GM19023 (cell line): ENCODE results near the gene ZC3H7B.

Experiments used
- ATAC-seq: cut with Tn5 transposase; IDR thresholded peaks from one replicate; pipeline ENCODE4 v1.9.1; 2021; ENCODE audit warnings: mild to moderate bottlenecking, moderate library complexity; ENCODE audit not compliant: unreplicated experiment

ZC3H7B gene

DNA sequence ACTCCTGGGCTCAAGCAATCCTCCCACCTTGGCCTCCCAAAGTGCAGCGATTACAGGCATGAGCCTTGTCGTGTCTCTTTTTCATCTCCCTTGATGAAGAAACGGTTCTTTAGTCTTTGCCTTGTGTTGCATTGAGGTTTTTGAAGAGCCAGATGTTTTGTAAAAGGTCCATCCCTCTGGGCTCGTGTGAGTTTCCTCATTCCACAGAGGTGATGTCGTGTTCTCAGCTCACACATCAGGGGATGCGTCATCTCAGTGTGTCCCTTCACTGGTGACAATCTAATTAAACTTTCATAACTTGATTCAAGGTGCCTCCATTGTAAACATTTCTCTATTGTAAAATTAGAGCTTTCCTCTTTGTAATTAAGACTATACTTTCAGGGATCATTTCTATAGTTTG is 50.7 kb downstream of the ZC3H7B start:
- ATAC-seq, result no peak

DNA sequence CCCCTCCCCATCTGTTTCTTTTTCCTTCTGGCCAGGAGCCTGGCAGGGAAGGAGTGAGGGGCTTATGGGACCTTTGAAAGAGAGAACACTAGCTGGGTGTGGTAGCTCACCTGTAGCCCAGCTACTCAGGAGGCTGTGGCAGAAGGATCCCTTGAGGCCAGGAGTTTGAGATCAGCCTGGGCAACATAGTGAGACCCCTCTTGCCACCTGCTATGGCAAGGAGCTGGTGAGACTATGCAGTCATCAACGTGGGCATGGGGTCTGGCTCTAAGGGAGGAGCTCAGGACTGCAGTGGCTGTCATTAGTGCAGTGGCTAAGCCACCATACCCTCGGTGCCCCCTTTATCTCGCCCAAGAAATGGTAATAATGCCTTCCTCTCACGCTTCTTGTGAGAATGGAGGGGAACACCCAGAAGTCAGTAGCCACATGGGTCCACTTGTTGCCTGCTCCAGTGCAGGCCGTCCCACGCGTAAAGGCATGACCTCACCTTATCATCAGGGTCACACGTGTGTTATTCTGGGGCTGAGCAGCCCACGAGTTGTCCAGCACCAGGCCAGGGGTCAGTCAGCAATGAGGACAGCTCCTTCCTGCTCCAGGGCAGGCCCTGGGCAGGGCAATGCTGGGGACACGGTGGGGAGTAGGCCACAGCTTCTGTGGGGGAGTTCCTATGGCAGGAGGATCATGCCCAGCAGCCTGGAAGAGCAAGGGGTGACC is 52.7 kb downstream of the ZC3H7B start:
- ATAC-seq, result no peak

DNA sequence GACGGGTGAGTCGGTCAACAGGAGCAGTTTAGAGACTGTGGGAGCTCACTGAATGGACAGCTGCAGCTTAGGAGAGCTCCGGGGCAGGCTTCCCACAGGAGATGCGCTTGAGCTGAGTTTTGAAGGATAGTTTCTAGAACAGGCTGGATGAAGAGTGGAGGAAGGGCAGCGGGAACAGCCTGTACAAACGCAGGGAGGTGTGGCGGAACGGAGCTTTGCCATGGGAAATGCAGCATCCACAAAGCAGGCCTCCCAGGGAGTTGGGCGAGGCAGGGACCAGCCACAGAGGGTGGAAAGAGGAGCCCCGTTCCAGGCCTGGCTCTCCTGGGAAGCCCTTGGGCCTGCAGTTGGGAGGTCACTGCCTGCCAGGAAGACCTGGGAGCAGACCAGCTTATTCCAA is 53.7 kb downstream of the ZC3H7B start:
- ATAC-seq, result no peak

DNA sequence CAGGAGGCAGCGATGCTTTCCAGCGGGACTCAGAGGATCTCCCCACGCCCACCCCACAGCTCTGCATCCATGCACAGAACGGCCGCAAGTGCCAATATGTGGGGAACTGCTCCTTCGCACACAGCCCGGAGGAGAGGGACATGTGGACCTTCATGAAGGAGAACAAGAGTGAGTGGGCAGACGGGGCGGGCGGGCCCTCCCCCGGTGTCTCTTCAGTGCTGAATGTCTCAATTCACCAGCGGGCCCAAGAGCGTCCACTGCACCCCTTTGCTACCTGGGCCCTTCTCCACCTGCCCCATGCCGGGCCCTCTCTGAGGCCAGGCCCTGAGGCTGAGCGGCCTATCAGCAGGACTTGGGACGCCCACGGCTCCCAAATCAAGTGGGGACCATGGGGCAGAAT is 54.6 kb downstream of the ZC3H7B start:
- no peak for ATAC-seq

DNA sequence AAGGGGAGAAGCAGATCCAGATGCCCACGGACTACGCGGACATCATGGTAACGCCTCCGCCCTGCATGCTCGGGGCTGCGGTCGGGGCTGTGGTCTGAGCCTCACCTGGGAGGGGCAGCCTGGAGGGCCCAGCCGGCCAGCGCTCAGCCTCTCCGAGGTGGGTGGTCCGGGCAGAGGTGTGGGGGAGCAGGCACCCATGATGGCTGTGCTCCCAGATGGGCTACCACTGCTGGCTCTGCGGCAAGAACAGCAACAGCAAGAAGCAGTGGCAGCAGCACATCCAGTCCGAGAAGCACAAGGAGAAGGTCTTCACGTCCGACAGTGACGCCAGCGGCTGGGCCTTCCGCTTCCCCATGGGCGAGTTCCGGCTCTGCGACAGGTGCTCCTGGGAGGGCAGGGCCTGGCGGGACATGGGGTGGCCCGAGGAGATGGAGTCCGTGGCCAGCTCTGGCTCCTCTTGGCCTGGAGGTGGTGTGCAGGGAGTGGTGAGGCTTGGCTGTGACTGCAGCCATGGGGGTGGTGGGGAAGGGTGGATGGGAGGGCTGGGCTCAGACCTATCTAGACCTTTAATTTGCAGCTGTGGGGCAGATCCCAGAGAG is 55.2 kb downstream of the ZC3H7B start:
- no peak for ATAC-seq

DNA sequence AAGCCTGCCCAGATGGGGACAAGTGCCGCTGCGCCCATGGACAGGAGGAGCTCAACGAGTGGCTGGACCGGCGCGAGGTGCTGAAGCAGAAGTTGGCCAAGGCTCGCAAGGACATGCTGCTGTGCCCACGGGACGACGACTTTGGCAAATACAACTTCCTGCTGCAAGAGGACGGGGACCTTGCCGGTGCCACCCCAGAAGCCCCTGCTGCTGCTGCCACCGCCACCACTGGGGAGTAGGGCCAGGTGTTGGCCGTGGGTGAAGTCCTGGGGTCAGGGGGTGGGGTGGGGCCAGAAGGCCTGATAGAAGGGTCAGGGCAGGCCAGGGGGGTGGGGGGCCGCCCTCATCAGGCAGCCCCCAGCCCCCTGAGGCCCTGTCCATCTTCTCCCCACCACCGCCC is 55.9 kb downstream of the ZC3H7B start:
- no peak for ATAC-seq

DNA sequence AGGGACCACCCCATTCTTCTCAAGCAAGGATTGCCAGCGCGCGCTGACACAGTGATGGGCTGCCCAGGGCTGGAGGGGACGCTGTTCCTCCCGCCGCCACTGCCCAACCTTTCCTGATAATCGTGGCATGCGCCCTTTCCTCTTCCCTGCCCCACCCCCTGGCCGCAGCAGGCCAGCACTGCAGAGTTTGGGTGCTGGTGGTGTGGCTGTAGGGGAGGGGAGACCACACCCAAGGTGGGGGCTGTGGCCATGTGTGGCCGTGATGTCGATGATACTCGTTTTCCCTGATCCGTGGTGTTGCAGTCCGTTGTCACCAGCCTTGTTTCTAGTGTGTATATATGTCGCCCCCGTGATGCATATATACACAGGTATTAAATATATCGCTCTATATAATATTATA is 57.6 kb downstream of the ZC3H7B start:
- ATAC-seq, result no peak

DNA sequence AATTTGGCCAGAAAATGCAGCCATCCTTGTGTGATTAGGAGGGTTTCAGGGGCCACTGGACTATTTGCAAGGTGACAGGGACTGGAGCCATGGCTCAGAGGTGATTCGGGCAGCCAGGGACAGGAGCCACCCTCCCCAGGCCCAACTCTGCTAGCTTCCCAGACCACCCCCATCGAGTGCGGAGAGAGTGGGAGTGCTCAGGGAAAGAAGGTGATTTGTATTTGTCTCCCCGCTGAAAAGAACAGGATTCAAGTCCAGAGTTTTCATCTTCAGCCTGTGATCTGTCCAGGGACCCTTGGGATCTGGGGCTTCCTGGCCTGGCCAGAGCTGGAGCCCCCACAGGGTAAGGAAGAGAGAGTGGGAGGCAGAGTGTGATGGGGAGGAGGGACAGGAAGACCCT is 58.1 kb downstream of the ZC3H7B start:
- no peak for ATAC-seq

DNA sequence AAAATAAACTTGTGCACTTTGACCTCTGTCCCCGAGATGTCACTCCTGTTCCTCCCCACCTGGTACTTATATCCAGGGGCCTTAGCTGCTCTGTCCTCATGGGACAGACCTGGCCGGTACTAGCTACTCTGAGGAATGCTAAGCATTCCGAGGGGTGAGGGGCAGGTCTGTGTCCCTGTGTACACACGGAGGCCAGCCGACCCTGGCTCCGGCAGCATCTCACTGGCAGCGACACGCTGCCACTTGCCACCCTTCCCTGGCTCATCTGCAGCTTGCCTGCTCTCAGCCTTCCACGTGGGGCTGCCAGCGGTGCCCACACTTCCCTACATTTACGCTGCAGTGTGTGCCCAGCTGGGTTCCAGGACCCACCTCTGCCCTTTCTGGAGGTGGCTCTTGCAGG is 58.8 kb downstream of the ZC3H7B start:
- no peak for ATAC-seq

DNA sequence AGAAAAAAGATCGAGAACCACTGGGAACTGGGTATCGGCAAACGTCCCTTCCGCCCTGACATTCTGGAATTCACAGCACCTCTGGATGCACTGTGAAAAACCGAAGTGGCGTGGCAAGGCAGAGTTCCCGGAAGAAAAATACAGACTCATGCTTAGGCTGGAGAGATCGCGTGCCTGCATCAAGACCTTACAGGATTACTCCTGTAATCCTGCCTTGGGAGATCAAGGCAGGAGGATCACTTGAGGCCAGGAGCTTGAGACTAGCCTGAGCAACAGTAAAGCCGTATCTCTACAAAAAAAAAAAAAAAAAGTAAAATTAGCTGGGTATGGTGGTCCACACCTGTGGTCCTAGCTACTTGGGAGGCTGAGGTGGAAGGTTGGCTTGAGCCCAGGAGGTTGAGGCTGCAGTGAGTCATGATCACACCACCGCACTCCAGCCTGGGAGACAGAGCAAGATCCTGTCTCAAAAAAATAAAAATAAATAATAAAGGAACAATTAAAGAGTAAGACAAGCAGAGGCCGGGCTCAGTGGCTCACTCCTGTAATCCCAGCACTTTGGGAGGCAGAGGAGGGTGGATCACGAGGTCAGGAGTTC is 60.5 kb downstream of the ZC3H7B start:
- no peak for ATAC-seq

DNA sequence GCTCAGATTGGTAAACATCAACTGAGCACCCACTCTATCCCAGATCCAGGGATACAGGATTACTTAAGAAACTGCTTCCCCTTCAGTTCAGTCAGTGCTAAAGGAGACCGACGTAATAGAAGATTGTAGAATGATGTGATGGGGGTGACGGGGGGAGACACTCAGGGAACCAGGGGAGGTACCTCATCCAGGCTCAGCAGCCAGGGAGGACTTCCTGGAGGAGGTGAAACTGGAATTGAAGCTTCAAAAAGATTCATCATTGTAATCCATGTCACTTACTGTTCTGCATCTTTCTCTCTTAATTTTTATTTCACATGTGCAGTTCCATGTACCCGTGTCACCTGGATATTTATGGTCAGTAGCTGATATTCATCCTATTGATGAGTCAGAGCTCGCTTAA is 61.3 kb downstream of the ZC3H7B start:
- no peak for ATAC-seq

DNA sequence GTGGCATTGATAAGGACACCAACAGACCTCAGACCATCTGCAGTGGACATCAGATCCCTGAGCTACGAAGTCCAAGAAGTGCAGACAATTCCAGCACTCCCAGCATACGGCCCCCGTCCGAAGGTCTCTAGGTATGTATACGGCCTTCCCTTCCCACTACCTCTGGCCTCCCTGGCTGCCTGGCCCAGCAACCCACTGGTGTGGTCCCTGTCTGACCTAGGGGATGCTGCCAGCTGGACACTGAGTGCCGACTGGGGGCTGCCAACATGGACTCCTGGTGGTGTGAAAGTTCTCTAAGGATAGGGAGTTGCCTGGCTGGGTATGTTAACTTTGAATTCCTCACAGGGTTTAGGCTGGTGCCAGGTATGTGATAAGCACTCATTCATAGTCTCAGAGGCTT is 62.9 kb downstream of the ZC3H7B start:
- no peak for ATAC-seq

DNA sequence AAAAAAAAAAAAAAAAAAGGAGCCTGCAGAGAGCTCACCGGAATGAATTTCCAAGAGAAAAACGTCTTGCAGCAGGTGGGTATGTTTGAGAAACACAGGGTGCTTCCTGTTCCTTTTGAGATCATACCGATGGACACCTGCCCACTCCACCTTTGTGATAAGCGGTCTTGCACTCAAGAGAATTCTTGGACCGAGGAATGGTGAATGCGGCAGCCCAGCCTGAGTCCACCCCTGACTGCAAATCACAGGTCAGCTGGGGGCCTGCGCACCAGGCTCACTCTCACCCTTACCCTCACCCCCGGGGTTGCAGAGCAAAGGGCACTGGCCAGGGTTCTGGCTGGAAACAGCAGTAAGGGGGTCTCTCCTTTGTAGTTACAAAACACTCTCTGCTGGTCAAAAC is 63.6 kb downstream of the ZC3H7B start:
- no peak for ATAC-seq

DNA sequence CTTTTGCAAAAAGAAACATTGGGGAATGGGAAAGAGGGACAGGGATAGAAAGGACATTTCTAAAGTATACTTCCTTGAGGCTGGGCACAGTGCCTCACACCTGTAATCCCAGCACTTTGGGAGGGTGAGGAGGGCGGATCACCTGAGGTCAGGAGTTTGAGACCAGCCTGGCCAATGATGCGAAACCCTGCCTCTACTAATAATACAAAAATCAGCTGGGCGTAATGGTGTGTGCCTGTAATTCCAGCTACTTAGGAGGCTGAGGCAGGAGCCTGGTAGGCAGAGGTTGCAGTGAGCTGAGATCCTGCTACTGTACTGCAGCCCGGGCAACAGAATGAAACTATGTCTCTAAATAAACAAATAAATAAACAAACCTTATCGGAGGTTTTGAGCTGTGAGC is 64.1 kb downstream of the ZC3H7B start:
- no peak for ATAC-seq

DNA sequence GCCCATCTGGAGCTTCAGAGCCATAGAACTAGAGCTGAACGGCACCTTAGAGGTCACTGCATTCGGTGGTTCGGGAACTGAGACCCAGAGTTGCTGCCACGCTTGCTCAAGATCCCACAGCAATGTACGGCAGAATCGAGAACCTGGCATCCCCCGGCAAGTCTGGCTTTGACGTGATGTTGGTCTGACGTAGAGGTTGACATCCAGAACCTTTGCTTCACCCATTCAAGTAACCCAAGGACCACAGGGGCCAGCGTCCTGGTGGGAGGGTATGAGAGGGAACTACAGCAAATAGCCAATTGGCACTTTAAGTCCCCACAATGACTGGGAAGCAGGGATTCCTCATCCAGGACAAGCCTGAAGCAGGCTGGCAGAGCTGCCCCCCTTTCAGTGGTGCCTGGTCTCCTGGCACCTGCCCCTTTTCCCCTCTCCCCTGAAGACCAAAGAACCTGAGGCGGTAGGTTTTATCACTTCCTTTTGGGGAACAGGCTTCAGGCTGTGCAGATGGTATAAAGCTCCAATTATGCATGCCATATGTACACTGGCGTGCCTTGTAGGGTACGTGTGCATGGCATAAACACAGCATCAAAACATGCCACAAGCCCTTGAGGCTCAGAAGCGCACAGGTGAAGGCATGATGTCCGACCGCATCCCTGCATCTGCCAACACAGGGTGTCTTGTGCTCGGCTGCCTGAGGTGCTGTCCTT is 65.2 kb downstream of the ZC3H7B start:
- ATAC-seq, result no peak

DNA sequence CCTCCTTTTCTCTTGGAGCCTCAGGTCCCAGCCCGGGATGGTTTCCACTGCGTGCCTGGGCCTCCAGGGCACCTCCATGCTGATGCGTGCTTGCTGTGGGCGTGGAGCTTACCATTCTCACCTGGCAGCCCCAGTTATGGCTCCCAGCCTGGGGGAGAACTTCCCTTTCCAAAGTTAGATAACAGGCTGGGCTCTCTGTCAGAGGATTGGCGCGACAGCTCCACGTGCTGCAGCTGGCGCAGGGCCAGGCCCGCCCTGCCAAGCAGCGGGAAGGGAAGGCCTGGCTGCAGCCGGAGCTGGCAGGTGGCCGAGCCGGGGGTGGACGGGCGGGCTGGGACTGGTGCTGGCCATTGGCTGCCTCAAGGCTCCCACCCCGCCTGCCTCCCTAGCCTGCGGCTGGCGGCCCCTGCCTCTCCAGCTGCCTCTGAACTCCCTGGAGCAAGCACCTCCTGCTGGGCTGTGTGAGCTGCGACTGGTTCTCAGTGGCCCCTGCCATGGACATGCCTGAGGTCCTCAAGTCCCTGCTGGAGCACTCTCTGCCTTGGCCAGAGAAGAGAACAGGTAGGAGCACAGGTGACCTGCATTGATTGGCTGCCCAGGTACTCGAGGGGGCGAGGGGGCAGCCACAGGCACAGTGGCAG is 65.8 kb downstream of the ZC3H7B start:
- ATAC-seq, result no peak

DNA sequence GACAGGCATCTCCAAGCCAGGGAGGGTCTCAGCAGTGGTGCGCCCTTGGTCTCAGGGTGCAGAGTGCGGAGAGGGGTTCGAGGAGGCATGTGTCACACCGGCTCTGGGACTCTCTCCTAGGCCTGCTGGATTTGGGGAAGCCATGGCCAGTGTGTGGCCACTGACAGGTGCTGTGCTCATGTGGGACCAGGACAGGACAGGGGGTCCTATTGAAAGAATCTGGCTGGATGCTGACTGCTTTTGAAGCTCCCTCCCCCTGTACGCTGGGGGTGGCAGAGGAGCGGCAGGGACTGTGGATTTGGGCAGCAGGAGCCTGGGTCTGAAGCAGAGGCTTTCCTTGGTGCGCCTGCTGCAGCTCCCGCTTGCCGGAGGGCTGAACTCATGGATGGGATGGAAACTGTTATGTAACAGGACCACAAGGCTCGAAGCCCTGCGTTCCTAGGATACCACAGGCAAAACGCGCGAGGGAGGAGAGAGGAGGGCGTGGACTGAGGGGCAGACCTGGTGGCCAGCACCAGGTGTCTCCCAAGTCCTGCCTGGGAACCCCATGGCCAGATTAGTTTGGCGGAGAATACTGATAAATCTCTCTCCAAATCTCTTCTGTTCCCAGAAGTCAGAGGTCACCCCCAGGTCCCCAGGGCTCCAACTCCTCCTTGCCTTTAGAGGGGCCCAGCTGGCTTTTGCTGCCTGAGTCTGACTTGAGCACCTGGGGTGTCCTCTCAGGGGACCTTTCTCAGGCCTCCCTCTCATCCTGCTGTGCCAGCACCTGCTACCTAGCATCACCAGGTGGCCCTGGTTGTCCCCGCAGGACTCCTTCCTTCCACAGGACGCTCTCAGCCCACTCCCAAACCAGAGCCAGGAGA is 66.6 kb downstream of the ZC3H7B start:
- ATAC-seq, result no peak

DNA sequence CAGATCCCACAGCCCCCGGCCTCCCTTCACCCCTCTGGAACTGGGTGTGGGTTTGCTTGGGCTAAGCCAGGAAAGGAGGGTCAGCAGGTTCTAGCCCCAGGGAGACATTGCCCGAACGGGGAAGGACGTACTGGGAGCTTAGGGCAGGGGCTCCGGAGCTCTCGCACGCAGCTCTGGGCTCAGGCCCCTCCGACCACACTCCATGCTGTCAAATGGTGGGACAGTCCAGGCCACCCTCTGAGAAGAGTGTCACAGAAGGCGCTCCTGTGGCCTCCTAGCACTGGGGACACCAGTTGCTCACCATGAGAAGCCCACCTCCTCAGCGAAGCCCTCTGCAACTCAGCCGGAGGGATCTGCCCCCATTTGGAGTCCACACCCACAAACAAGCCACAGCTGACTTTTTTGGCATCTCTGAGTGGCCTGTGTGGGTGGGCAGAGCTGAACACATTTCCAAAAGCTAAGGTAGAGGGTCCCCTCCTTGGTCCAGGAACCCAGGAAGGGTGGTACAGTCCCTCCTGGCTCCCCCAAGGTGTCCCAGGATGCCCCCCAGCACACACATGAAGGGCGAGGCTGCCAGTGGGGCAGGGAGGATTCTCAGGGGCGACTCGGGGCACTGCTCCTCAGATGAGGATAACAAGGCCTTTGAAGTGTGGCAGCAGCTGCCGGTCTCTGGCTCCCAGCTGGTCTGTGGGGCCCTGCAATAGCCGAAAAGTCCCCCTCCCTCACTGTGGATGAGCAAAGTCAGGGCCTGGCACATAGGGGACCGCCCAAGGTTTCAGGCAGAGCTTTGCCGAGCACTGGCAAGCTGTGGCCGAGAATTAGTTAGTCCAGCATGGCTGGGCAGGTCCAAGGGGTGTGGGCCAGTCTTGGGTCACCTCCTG is 67.5 kb downstream of the ZC3H7B start:
- no peak for ATAC-seq

DNA sequence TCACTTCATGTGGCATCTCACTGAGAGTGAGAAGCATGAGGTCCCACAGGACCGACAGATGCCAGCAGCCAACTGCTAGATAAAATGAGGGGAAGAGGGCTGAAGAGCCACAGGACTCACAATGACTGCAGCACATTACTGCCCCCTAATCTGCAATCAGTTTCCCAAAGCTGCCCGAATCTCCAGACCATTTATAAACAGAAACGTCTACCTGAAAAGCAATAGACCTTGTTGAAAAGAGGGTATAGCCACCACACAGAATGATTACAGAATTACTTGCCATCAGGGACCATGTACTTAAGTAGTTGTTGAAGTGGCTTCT is 68.1 kb downstream of the ZC3H7B start:
- ATAC-seq, result no peak

DNA sequence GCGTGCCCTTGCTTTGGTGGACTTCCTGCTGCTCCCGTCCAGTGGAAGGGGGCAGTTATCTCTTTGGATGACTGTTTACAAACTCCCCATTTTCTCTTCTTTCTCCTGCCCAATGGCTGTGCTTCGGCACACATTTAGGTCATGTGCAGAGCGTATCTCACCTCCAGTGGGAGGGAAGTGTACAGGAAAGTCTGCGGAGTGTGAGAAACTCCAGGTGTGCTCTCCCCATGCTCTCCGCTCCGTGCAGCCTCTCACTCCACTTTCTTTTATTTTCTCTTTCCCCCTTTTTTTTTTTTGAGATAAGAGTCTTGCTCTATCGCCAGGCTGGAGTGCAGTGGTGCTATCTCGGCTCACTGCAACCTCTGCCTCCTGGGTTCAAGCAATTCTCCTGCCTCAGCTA is 68.5 kb downstream of the ZC3H7B start:
- no peak for ATAC-seq
